GM10266 (cell line): ENCODE measurements around the gene VGLL4.
"Not testable (repeated sequence)": the region's sequence is repeated elsewhere in the genome, so short reads cannot be mapped to it uniquely, and the experiment has no call there.

Source experiments
- DNase-seq: peaks from one replicate; pipeline ENCODE4 v3.0.0; 2012; ENCODE audit errors: extremely low spot score
- TF ChIP-seq, protein P1 (sequence below): IDR thresholded peaks from 2 replicates; pipeline ENCODE4 v1.5.1; 2012; ENCODE audit warnings: mild to moderate bottlenecking, low read depth; ENCODE audit not compliant: control insufficient read depth, insufficient read depth; ENCODE audit errors: missing control alignments

VGLL4 gene

GRCh38 chr3:11575677-11576076, 68.0 kb downstream of the VGLL4 start:
- TF ChIP-seq, protein P1, sequence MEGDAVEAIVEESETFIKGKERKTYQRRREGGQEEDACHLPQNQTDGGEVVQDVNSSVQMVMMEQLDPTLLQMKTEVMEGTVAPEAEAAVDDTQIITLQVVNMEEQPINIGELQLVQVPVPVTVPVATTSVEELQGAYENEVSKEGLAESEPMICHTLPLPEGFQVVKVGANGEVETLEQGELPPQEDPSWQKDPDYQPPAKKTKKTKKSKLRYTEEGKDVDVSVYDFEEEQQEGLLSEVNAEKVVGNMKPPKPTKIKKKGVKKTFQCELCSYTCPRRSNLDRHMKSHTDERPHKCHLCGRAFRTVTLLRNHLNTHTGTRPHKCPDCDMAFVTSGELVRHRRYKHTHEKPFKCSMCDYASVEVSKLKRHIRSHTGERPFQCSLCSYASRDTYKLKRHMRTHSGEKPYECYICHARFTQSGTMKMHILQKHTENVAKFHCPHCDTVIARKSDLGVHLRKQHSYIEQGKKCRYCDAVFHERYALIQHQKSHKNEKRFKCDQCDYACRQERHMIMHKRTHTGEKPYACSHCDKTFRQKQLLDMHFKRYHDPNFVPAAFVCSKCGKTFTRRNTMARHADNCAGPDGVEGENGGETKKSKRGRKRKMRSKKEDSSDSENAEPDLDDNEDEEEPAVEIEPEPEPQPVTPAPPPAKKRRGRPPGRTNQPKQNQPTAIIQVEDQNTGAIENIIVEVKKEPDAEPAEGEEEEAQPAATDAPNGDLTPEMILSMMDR = no peak
- no peak for DNase-seq

DNA sequence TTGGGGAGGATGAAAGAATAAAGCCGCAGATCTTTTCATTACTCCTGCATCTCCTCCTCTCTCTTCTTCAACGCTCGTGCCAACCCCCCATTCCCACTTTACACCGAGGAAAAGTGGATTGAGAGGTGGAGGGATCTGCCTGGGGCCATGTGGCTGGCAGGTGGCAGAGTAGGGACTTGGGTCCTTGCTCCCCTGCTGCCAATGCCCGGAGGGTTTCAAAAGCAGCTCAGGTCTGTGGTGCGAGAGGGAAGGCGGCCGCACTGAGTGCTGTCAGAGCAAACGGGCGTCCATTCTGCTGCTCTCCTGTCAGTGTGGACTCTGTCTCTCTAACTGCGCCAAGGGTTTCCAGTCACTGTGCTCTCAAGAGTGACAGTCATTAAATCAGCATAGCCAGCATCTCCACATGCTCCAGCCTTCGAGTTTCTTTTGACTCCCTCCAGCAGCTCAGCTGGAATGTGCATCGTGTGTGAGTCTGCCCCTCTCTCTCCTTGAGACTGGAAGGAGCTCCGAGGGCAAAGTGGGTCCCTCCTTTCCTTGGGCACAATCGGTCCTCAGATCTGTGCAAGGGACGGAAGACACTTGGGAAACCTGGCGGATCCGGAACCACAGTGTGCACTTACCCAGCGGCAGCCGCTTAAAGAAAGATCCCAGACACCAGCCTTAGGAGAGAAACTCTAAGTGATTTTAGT, 68.6 kb downstream of the VGLL4 start:
- TF ChIP-seq, protein P1 = no peak
- no peak for DNase-seq

DNA sequence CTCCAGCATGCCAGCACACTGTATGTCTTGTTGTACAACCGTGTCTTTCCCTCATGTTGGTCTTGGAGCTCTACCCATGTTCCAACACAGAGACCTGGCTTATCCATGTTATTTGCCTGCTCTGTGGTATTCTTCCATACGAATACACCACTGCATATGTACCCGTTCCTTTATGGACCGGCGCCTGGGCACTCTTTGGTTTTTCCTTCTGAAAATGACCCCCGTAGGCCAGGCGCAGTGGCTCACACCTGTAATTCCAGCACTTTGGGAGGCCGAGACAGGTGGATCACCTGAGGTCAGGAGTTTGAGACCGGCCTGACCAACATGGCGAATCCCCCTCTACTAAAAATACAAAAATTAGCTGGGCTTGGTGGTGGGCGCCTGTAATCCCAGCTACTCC, 71.1 kb downstream of the VGLL4 start:
- DNase-seq = not testable (repeated sequence)

DNA sequence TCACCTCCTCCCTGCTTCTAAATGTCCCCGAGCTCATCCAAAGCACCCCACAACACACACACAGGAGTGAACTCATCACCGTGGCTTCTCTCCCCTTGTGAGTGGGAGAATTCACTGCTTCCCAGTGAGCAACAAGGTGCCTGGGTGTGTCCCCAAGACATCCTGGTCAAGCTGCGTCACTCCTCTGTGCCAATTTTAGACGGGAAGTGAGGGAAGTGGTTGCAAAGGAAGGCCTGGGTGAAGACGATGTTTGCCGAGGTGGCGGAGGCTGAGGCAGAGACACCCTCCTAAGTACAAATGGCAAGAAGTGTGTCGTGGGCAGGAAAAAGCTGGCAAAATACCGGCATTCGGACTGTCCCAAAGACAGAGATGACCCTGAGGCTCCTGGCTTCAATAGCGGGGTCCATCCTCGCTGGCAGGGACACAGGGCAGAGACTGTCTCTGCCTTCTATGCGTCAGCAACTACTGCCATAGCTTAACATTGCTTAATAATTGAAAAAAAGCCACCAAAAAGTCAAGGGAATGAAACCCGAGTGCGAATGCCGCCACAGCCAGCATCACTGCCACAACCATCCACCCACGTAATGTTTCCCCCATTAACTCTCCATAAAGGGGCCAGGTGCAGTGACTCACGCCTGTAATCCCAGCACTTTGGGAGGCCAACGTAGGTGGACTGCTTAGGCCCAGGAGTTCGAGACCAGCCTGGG, 72.8 kb downstream of the VGLL4 start:
- TF ChIP-seq, protein P1 = no peak

GRCh38 chr3:11570251-11570650, 73.5 kb downstream of the VGLL4 start:
- no peak for DNase-seq
- TF ChIP-seq, protein P1 = no peak

More for the DNA sequence above, 72.8 kb downstream of the VGLL4 start:
- DNase-seq = no peak

DNA sequence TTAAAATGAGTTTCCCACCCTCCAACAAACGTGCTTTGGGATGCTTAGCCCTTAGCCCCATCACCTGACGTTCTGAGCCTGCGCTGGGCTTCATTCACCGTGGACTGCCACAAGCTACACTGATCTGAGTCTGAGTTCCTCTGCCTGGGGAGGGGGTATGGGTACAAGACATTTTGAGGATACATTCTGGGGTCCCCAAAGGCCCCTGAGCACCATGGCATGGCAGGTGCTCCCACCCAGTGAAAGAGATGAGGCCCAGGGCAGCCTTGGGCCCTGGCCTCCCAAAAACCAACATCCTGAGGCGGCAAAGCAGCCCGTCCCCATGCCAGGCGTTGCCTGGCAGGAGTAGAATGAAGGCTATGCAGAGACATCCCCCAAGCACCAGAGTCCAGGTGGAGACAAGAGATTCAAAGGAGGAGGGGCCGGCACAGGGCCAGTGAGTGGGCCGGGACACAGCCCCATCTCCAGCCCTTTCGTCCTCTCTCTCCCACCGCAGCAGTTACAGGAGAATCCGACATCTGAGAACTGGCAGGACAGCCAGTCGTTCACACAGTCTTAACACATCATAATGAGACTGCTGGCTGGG, 74.5 kb downstream of the VGLL4 start:
- TF ChIP-seq, protein P1 = no peak
- no peak for DNase-seq

DNA sequence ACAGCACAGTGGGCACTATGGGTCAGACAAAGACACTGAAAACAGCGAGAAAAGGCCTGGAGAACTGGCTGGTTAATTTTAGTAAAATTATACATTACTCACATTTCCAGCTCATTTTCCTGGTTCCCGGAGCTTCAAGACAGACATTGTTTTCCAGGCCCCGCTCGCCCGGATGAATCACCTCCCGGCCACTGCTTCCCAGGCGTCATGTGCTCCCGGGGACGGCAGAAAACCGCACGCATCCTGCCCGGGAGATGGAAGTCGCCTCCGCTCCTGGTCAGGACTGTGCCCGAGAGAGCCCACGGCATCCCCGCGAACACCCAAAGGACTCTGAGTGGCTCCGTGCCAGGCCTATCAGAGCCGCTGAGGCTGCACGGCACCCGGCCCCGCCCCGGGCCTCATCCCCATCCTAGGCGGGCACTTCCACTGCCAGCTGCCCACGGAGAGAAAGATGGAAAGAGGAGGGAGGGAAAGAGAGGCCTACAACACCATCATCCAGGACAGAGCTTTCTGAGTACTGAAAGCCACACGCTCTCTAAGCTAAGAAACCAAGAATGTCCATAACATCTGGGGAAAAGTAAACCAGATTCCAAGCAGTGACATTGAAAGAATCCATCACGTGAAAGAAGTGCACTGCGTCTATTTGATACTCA, 75.1 kb downstream of the VGLL4 start:
- TF ChIP-seq, protein P1 = no peak
- no peak for DNase-seq
